ENCODE results near the gene CFAP99. TPM values are rescaled to one million over a fixed set of nuclear protein-coding genes. Genes with fewer than 3 reads are reported as not detected.
A peak's percentile ranks its signal among the peaks of the same experiment; 100 is the strongest.

The CFAP99 gene
- total RNA-seq, 2 experiments from 2014 or later, result not detected

- no peaks in the 10 kb centered on the region for H3K36me3 Mint-ChIP-seq (ENCODE audit: low read depth)
- intact Hi-C loops (cut with micrococcal nuclease), result no loop called here
- no peak overlapping the region for H3K27ac Mint-ChIP-seq
- no peaks in the 10 kb centered on the region for H3K9me3 Mint-ChIP-seq
- peaks cover 2% of the 10 kb centered on the region for H3K4me1 Mint-ChIP-seq (ENCODE audit: low read depth)
- H3K27me3 Mint-ChIP-seq (ENCODE audit: low read depth), result no peaks in the 10 kb centered on the region
- CTCF ChIA-PET, result interaction anchor here (0.7 to 1.4 kb wide), 3 partner anchors 21 to 215 kb away, joined by 3 to 4 read pairs (median 3); no protein-coding TSS in a partner anchor
- no peak for DNase-seq
- no peak overlapping the region for H3K4me3 Mint-ChIP-seq
Observed at GRCh38 chr4:2438822-2439718, 20.3 kb downstream of the CFAP99 start.

- no peaks in the 10 kb centered on the region for H3K9me3 Mint-ChIP-seq
- CTCF ChIA-PET, result interaction anchor here (0.6 to 2.1 kb wide), 17 partner anchors 12 to 600 kb away, joined by 3 to 15 read pairs (median 4); no protein-coding TSS in a partner anchor
- H3K36me3 Mint-ChIP-seq (ENCODE audit: low read depth), result no peaks in the 10 kb centered on the region
- H3K4me3 Mint-ChIP-seq, result no peak overlapping the region
- intact Hi-C loops (cut with micrococcal nuclease), result loop anchor here (1.0 kb wide), 2 partner anchors 160 to 221 kb away; no protein-coding TSS in a partner anchor
- peak; percentile 86 for DNase-seq
- no peak overlapping the region for H3K27ac Mint-ChIP-seq
- peaks cover 2% of the 10 kb centered on the region for H3K4me1 Mint-ChIP-seq (ENCODE audit: low read depth)
- H3K27me3 Mint-ChIP-seq (ENCODE audit: low read depth), result no peaks in the 10 kb centered on the region
Observed at GRCh38 chr4:2441393-2442174, 22.8 kb downstream of the CFAP99 start.

GRCh38 chr4:2442175-2442993, 23.6 kb downstream of the CFAP99 start:
- intact Hi-C loops (cut with micrococcal nuclease), result no loop called here

GRCh38 chr4:2443061-2443730, 24.4 kb downstream of the CFAP99 start:
- DNase-seq, result no peak
- no peaks in the 10 kb centered on the region for H3K9me3 Mint-ChIP-seq
- CTCF ChIA-PET, result interaction anchor here (0.6 to 2.1 kb wide), 4 partner anchors 50 to 1054 kb away, joined by 3 to 12 read pairs (median 3); no protein-coding TSS in a partner anchor
- no peak overlapping the region for H3K4me3 Mint-ChIP-seq
- H3K36me3 Mint-ChIP-seq (ENCODE audit: low read depth), result no peaks in the 10 kb centered on the region
- intact Hi-C loops (cut with micrococcal nuclease), result no loop called here
- H3K27me3 Mint-ChIP-seq (ENCODE audit: low read depth), result no peaks in the 10 kb centered on the region
- H3K27ac Mint-ChIP-seq, result no peak overlapping the region
- H3K4me1 Mint-ChIP-seq (ENCODE audit: low read depth), result peaks cover 2% of the 10 kb centered on the region

More at GRCh38 chr4:2442175-2442993, 23.6 kb downstream of the CFAP99 start:
- H3K4me3 Mint-ChIP-seq, result no peak overlapping the region
- peaks cover 2% of the 10 kb centered on the region for H3K4me1 Mint-ChIP-seq (ENCODE audit: low read depth)
- no peaks in the 10 kb centered on the region for H3K36me3 Mint-ChIP-seq (ENCODE audit: low read depth)
- no peak overlapping the region for H3K27ac Mint-ChIP-seq
- no peaks in the 10 kb centered on the region for H3K9me3 Mint-ChIP-seq
- H3K27me3 Mint-ChIP-seq (ENCODE audit: low read depth), result no peaks in the 10 kb centered on the region
- no peak for DNase-seq
- CTCF ChIA-PET, result interaction anchor here (0.6 to 2.1 kb wide), 14 partner anchors 9 to 599 kb away, joined by 3 to 15 read pairs (median 4); no protein-coding TSS in a partner anchor

GRCh38 chr4:2443956-2444740, 25.4 kb downstream of the CFAP99 start:
- DNase-seq, result no peak
- Mint-ChIP-seq H3K36me3 (ENCODE audit: low read depth) (no peaks in the 10 kb centered on the region), H3K9me3 (no peaks in the 10 kb centered on the region), H3K4me3 (no peak overlapping the region), H3K4me1 (ENCODE audit: low read depth) (peaks cover 2% of the 10 kb centered on the region), H3K27ac (no peak overlapping the region), H3K27me3 (ENCODE audit: low read depth) (no peaks in the 10 kb centered on the region)
- CTCF ChIA-PET, result interaction anchor here (0.6 to 2.1 kb wide), 4 partner anchors 17 to 395 kb away, joined by 3 to 12 read pairs (median 4); no protein-coding TSS in a partner anchor
- intact Hi-C loops (cut with micrococcal nuclease), result no loop called here

- CTCF ChIA-PET, result no interaction called here
- H3K4me1 Mint-ChIP-seq (ENCODE audit: low read depth), result peaks cover 2% of the 10 kb centered on the region
- H3K27ac Mint-ChIP-seq, result no peak overlapping the region
- H3K9me3 Mint-ChIP-seq, result no peaks in the 10 kb centered on the region
- H3K27me3 Mint-ChIP-seq (ENCODE audit: low read depth), result no peaks in the 10 kb centered on the region
- H3K4me3 Mint-ChIP-seq, result no peak overlapping the region
- intact Hi-C loops (cut with micrococcal nuclease), result no loop called here
- H3K36me3 Mint-ChIP-seq (ENCODE audit: low read depth), result no peaks in the 10 kb centered on the region
- no peak for DNase-seq
Observed at GRCh38 chr4:2445130-2445529, 26.4 kb downstream of the CFAP99 start.

GRCh38 chr4:2445571-2445970, 26.8 kb downstream of the CFAP99 start:
- no peaks in the 10 kb centered on the region for H3K9me3 Mint-ChIP-seq
- no peaks in the 10 kb centered on the region for H3K36me3 Mint-ChIP-seq (ENCODE audit: low read depth)
- no peak overlapping the region for H3K27ac Mint-ChIP-seq
- H3K27me3 Mint-ChIP-seq (ENCODE audit: low read depth), result no peaks in the 10 kb centered on the region
- CTCF ChIA-PET, result no interaction called here
- DNase-seq, result no peak
- peaks cover 2% of the 10 kb centered on the region for H3K4me1 Mint-ChIP-seq (ENCODE audit: low read depth)
- H3K4me3 Mint-ChIP-seq, result no peak overlapping the region
- intact Hi-C loops (cut with micrococcal nuclease), result no loop called here

GRCh38 chr4:2446656-2447564, 28.2 kb downstream of the CFAP99 start:
- Mint-ChIP-seq H3K27ac (no peak overlapping the region), H3K4me3 (no peak overlapping the region)
- CTCF ChIA-PET, result no interaction called here

GRCh38 chr4:2448589-2448988, 29.8 kb downstream of the CFAP99 start:
- CTCF ChIA-PET, result no interaction called here
- H3K4me1 Mint-ChIP-seq (ENCODE audit: low read depth), result no peaks in the 10 kb centered on the region
- no peaks in the 10 kb centered on the region for H3K36me3 Mint-ChIP-seq (ENCODE audit: low read depth)
- no peak overlapping the region for H3K27ac Mint-ChIP-seq
- intact Hi-C loops (cut with micrococcal nuclease), result no loop called here
- DNase-seq, result no peak
- no peak overlapping the region for H3K4me3 Mint-ChIP-seq
- no peaks in the 10 kb centered on the region for H3K9me3 Mint-ChIP-seq
- no peaks in the 10 kb centered on the region for H3K27me3 Mint-ChIP-seq (ENCODE audit: low read depth)

More at GRCh38 chr4:2446656-2447564, 28.2 kb downstream of the CFAP99 start:
- Mint-ChIP-seq H3K4me1 (ENCODE audit: low read depth) (no peaks in the 10 kb centered on the region), H3K36me3 (ENCODE audit: low read depth) (no peaks in the 10 kb centered on the region), H3K27me3 (ENCODE audit: low read depth) (no peaks in the 10 kb centered on the region), H3K9me3 (no peaks in the 10 kb centered on the region)
- no peak for DNase-seq
- intact Hi-C loops (cut with micrococcal nuclease), result no loop called here

- intact Hi-C loops (cut with micrococcal nuclease), result no loop called here
- H3K27me3 Mint-ChIP-seq (ENCODE audit: low read depth), result no peaks in the 10 kb centered on the region
- H3K27ac Mint-ChIP-seq, result no peak overlapping the region
- no peak for DNase-seq
- H3K9me3 Mint-ChIP-seq, result no peaks in the 10 kb centered on the region
- CTCF ChIA-PET, result no interaction called here
- no peak overlapping the region for H3K4me3 Mint-ChIP-seq
- H3K4me1 Mint-ChIP-seq (ENCODE audit: low read depth), result no peaks in the 10 kb centered on the region
- no peaks in the 10 kb centered on the region for H3K36me3 Mint-ChIP-seq (ENCODE audit: low read depth)
Observed at GRCh38 chr4:2449051-2449450, 30.3 kb downstream of the CFAP99 start.

Data from activated naive CD4-positive, alpha-beta T cell treated with anti-CD3 and anti-CD28 coated beads for 36 hours (primary cell).